ENCODE measurements around the gene EDC4. TPM values are rescaled to one million over a fixed set of nuclear protein-coding genes. Genes with fewer than 3 reads are reported as not detected.

EDC4 gene
- total and polyA plus RNA-seq, 12 donors = 25.8 to 46.8 (median 31.3) TPM

DNA sequence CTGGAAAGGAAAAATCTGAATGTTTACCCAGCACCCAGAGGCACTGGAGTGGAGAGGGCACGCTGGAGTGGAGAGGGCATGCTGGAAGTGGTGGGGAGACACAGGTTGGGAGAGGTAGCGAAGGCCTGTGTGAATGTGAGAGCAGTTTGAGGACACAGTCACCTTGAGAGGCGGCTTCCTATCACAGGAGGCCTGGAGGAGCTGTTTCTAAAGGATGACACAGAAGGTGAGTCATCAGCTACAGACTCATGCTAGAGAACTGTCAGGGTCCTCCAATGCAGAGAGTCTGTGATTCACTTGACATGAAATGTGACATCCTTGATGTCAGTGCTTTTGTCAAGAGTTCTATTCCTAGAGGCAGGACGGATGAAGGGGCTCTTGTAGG, 45.0 kb downstream of the EDC4 start:
- WGBS, 2 donors = 48 to 65% methylated on average over 4 of the region's 4 CpGs
- H3K4me3 ChIP-seq = no peak overlapping the region
- H3K4me1 ChIP-seq = peaks cover 25 to 82% (median 61%) of the 10 kb centered on the region in 9 donors
- DNase-seq = no peak
- H3K27me3 ChIP-seq = no peaks in the 10 kb centered on the region
- intact Hi-C loops (cut with DNase I) = loop anchor here in 1 of 10 donors (5.0 kb wide), 2 partner anchors 36 to 86 kb away; partner anchors contain the start of gene NRN1L
- TF ChIP-seq, protein P1, sequence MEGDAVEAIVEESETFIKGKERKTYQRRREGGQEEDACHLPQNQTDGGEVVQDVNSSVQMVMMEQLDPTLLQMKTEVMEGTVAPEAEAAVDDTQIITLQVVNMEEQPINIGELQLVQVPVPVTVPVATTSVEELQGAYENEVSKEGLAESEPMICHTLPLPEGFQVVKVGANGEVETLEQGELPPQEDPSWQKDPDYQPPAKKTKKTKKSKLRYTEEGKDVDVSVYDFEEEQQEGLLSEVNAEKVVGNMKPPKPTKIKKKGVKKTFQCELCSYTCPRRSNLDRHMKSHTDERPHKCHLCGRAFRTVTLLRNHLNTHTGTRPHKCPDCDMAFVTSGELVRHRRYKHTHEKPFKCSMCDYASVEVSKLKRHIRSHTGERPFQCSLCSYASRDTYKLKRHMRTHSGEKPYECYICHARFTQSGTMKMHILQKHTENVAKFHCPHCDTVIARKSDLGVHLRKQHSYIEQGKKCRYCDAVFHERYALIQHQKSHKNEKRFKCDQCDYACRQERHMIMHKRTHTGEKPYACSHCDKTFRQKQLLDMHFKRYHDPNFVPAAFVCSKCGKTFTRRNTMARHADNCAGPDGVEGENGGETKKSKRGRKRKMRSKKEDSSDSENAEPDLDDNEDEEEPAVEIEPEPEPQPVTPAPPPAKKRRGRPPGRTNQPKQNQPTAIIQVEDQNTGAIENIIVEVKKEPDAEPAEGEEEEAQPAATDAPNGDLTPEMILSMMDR (IDR thresholded peaks at IDR 0.05) = no peak
- peak overlapping the region in 9 of 10 donors; percentile 17 to 83 (median 53) for H3K27ac ChIP-seq
- no peaks in the 10 kb centered on the region for H3K9me3 ChIP-seq
- ATAC-seq = peak in 5 of 8 donors; percentile 8 to 73 (median 36)
- H3K36me3 ChIP-seq = peaks cover 0 to 51% (median 0%) of the 10 kb centered on the region in 9 donors

DNA sequence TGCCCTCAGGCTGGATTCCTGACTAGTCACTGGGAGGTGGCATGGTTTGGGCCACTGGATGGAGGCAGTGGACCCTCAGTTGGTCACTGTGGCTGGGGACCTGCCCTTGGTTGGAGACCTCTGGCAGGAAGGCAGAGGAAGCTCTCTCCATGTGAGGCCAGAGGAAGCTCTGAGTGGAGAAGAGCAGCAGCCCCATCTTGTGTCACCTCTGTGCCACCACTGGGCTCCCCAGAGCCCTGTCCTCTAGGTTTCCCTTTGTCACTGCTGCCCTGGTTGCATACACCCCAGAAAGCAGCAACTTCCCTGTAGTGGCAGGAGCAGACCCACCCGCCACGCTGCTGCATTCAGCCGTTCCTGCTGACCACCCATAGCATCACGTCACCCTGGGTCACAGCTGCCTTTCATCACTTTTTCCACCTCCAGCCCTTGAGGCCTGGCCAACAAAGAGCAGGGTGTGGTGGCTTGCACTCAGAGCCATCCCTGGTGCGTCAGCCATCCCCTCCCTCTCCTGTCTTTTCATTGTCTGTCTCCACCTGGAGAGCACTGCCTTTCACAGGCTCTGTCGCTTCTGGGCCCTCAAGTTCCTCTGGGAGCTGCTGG, 46.9 kb downstream of the EDC4 start:
- Histone ChIP-seq H3K27ac (peak overlapping the region in 4 of 10 donors; percentile 26 to 73 (median 43)), H3K27me3 (no peaks in the 10 kb centered on the region), H3K4me1 (peaks cover 25 to 96% (median 78%) of the 10 kb centered on the region in 9 donors), H3K4me3 (no peak overlapping the region), H3K36me3 (peaks cover 0 to 46% (median 0%) of the 10 kb centered on the region in 9 donors), H3K9me3 (no peaks in the 10 kb centered on the region)
- intact Hi-C loops (cut with DNase I) = loop anchor here in 5 of 10 donors (5.0 to 10.0 kb wide), 5 partner anchors 37 to 247 kb away; partner anchors contain the start of gene NRN1L (in 1 of the 5)
- TF ChIP-seq, protein P1 (IDR thresholded peaks at IDR 0.05) = peak in 7 of 9 donors; percentile 22 to 47 (median 33)
- DNase-seq = no peak
- peak in 4 of 8 donors; percentile 27 to 40 (median 32) for ATAC-seq
- WGBS, 2 donors = 54 to 71% methylated on average over 6 of the region's 6 CpGs

DNA sequence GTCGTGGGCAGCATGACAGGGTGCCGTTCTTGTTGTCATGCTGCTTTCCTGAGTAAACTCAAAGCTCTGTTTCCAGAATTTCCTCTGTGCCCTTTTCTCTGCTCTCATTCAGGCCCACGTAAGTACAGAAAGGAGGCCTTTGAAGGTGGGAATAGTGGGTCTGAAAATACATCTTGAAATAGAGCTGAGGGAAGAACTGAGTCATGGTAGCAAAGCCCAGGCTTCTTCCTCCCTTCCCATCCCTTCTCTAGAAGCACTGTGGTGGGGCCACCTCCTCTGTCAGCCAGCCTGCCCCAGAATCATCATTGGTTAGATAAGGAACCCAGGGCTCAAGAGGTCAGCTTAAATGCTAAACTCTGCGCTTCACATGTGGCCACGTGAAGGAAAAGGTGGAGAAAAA, 49.4 kb downstream of the EDC4 start:
- H3K4me3 ChIP-seq = no peak overlapping the region
- H3K4me1 ChIP-seq = peaks cover 13 to 97% (median 74%) of the 10 kb centered on the region in 9 donors
- H3K36me3 ChIP-seq = peaks cover 0 to 38% (median 0%) of the 10 kb centered on the region in 9 donors
- intact Hi-C loops (cut with DNase I) = loop anchor here in 4 of 10 donors (5.0 to 10.0 kb wide), 3 partner anchors 95 to 250 kb away; no protein-coding TSS in a partner anchor
- TF ChIP-seq, protein P1 (IDR thresholded peaks at IDR 0.05) = no peak
- DNase-seq (no peak), ATAC-seq (no peak)
- H3K27me3 ChIP-seq = no peaks in the 10 kb centered on the region
- H3K27ac ChIP-seq = peak overlapping the region in 4 of 10 donors; percentile 17 to 39 (median 20)
- WGBS, 2 donors = 68 to 69% methylated on average over 5 of the region's 5 CpGs
- H3K9me3 ChIP-seq = no peaks in the 10 kb centered on the region

DNA sequence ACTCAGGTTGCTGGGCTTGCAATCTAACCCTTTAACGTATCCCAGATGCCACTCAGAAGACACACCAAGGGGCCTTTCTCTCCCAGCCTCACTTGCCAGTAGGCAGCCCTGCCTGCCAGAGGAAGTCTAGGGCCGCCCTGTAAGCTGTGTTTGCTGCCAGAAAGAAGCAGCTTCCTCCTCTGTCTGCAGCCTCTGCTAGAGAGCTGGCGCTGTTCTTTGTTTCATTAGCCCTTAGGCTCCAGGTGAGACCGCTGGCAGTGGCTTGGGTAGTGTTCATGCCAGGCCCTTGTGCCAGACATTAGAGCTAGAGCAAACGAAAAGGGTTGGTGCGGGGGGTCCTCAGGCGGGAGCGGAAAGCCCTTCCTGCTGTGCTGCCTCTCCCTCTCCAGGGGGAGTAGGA, 49.9 kb downstream of the EDC4 start:
- WGBS, 2 donors = 77 to 79% methylated on average over 8 of the region's 8 CpGs
- H3K4me1 ChIP-seq = peaks cover 8 to 92% (median 69%) of the 10 kb centered on the region in 9 donors
- no peaks in the 10 kb centered on the region for H3K27me3 ChIP-seq
- H3K27ac ChIP-seq = peak overlapping the region in 2 of 10 donors; percentile 4 to 19
- intact Hi-C loops (cut with DNase I) = loop anchor here in 4 of 10 donors (5.0 to 10.0 kb wide), 3 partner anchors 95 to 250 kb away; no protein-coding TSS in a partner anchor
- TF ChIP-seq, protein P1 (IDR thresholded peaks at IDR 0.05) = no peak
- no peaks in the 10 kb centered on the region for H3K9me3 ChIP-seq
- peaks cover 0 to 43% (median 4%) of the 10 kb centered on the region in 9 donors for H3K36me3 ChIP-seq
- ATAC-seq = no peak
- H3K4me3 ChIP-seq = no peak overlapping the region
- no peak for DNase-seq

Data from heart right ventricle (tissue), 16 donors.